Measurements from ENCODE around the gene RHO. TPM values are rescaled to one million over a fixed set of nuclear protein-coding genes. Genes with fewer than 3 reads are reported as not detected.

Gene RHO
- total RNA-seq, 4 donors from 2014 or later: not detected

GRCh38 chr3:129535075-129535474 is 6.6 kb downstream of the RHO start:
- ATAC-seq (no peak), DNase-seq (no peak)
- in situ Hi-C loops (cut with MboI; ENCODE audit: low sequenced_read_pairs in 4 of 4): no loop called here
- no peaks in the 10 kb centered on the region for H3K9me3 ChIP-seq
- H3K4me3 ChIP-seq: no peak overlapping the region
- H3K4me1 ChIP-seq: no peaks in the 10 kb centered on the region
- no peaks in the 10 kb centered on the region for H3K27me3 ChIP-seq
- no peaks in the 10 kb centered on the region for H3K36me3 ChIP-seq
- TF ChIP-seq, protein P1, sequence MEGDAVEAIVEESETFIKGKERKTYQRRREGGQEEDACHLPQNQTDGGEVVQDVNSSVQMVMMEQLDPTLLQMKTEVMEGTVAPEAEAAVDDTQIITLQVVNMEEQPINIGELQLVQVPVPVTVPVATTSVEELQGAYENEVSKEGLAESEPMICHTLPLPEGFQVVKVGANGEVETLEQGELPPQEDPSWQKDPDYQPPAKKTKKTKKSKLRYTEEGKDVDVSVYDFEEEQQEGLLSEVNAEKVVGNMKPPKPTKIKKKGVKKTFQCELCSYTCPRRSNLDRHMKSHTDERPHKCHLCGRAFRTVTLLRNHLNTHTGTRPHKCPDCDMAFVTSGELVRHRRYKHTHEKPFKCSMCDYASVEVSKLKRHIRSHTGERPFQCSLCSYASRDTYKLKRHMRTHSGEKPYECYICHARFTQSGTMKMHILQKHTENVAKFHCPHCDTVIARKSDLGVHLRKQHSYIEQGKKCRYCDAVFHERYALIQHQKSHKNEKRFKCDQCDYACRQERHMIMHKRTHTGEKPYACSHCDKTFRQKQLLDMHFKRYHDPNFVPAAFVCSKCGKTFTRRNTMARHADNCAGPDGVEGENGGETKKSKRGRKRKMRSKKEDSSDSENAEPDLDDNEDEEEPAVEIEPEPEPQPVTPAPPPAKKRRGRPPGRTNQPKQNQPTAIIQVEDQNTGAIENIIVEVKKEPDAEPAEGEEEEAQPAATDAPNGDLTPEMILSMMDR (IDR thresholded peaks at IDR 0.05 in 4 of 5, conservative IDR thresholded peaks at IDR 0.05 in 1 of 5): no peak
- no peak for TF ChIP-seq POLR2A (IDR thresholded peaks at IDR 0.05)
- no peak overlapping the region for H3K27ac ChIP-seq
- intact Hi-C loops (cut with DNase I; ENCODE audit: low total_unique reads): no loop called here

DNA sequence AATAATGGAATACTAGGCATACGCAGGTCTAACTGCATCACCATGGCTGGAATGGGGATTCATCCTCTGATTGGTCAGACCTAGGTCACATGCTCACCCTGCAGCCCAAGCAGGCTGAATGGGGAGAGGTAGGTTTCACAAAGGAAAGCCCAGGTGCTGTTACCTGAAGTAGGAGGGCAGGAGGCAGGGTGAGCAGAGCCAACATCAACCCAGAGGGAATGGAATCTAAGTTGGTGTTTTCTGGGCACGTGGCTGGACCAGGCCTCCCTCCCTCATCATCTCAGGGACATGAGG is 7.9 kb downstream of the RHO start:
- no peak for ATAC-seq
- H3K27ac ChIP-seq: no peak overlapping the region
- H3K36me3 ChIP-seq: no peaks in the 10 kb centered on the region
- no peaks in the 10 kb centered on the region for H3K27me3 ChIP-seq
- intact Hi-C loops (cut with DNase I; ENCODE audit: low total_unique reads) (no loop called here), in situ Hi-C loops (cut with MboI; ENCODE audit: low sequenced_read_pairs in 4 of 4) (no loop called here)
- no peak overlapping the region for H3K4me3 ChIP-seq
- no peak for TF ChIP-seq POLR2A (IDR thresholded peaks at IDR 0.05)
- TF ChIP-seq, protein P1 (IDR thresholded peaks at IDR 0.05 in 4 of 5, conservative IDR thresholded peaks at IDR 0.05 in 1 of 5): no peak
- no peaks in the 10 kb centered on the region for H3K4me1 ChIP-seq
- H3K9me3 ChIP-seq: no peaks in the 10 kb centered on the region
- DNase-seq: no peak

DNA sequence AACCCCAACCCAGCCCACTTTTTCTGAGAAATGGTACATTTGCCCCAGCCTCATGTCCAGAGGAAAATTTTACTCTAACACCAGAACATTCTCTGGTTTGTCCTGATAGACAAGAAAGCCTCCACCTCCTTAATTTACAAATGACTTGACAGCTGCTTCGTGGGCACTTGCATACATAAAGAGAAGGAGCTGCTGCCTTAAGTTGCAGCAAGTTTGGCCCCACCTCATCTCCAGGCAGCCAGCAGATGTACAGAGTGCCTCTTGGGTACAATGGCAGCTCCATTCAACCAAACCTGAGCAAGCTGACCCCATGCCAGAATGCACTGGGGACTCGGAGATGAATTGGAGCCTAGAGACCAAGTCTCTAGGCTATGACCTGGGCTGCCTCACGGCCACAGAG is 8.4 kb downstream of the RHO start:
- TF ChIP-seq POLR2A (IDR thresholded peaks at IDR 0.05): no peak
- TF ChIP-seq, protein P1 (IDR thresholded peaks at IDR 0.05 in 4 of 5, conservative IDR thresholded peaks at IDR 0.05 in 1 of 5): no peak
- no peak overlapping the region for H3K4me3 ChIP-seq
- H3K4me1 ChIP-seq: no peaks in the 10 kb centered on the region
- DNase-seq: no peak
- ATAC-seq: no peak
- H3K36me3 ChIP-seq: no peaks in the 10 kb centered on the region
- H3K27me3 ChIP-seq: no peaks in the 10 kb centered on the region
- in situ Hi-C loops (cut with MboI; ENCODE audit: low sequenced_read_pairs in 4 of 4) (no loop called here), intact Hi-C loops (cut with DNase I; ENCODE audit: low total_unique reads) (no loop called here)
- H3K27ac ChIP-seq: no peak overlapping the region
- H3K9me3 ChIP-seq: no peaks in the 10 kb centered on the region

DNA sequence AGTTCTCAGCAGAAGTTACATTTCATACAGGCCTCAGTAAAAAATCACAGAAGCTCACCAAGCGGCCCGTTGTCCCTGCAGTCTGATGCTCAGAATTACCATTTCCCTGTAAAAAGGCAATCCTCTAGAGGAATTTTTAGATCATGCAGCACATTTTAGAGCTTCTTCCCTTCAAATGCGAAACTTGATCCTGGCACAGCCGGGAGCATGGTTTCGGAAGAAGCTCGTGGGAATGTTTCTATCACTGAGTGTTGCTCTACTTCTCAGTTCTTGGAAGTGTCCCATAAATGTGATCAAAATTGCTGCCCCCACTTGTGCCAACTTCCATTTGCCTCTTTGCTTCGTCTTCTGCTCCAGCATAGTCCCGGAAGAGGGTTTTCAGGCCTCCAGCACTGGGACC is 10.8 kb downstream of the RHO start:
- H3K27ac ChIP-seq: no peak overlapping the region
- no peaks in the 10 kb centered on the region for H3K27me3 ChIP-seq
- H3K36me3 ChIP-seq: no peaks in the 10 kb centered on the region
- in situ Hi-C loops (cut with MboI; ENCODE audit: low sequenced_read_pairs in 4 of 4) (no loop called here), intact Hi-C loops (cut with DNase I; ENCODE audit: low total_unique reads) (no loop called here)
- no peak overlapping the region for H3K4me3 ChIP-seq
- no peak for DNase-seq
- H3K9me3 ChIP-seq: no peaks in the 10 kb centered on the region
- TF ChIP-seq, protein P1 (IDR thresholded peaks at IDR 0.05 in 4 of 5, conservative IDR thresholded peaks at IDR 0.05 in 1 of 5): no peak
- no peak for TF ChIP-seq POLR2A (IDR thresholded peaks at IDR 0.05)
- no peak for ATAC-seq
- no peaks in the 10 kb centered on the region for H3K4me1 ChIP-seq

DNA sequence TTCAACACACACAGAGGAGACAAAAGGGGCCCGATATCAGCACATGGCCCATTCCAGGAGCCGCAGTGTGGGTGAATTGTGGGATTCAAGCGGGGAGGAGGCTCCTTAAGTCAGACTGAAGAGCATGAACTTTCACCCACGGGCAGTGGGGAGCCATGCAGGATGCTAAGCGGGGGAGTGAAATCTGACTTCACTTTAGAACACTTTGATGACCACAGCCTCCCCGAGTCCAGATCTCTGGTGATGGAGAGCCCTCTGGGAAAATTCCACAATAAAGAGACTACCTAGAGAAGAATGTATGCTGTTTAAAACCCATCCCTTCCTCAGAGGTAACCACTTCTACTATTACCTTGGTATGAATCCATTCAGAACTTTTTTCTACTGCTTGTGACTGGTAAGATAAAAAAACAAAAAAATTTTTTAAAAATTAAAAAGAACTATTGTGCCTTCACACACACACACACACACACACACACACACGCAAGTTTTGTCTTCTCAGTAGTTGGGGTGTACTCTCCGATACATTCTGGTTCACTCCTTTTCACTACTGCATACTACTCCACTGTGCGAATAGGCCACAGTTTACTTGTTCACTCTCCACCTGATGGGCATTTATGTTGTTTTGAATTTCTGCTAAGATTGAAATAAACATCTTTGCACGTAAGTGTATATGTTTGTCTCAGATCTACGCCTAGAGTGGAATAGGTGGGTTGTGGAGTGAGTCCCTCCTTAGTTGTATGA is 12.5 kb downstream of the RHO start:
- no peak for ATAC-seq
- H3K4me1 ChIP-seq: no peaks in the 10 kb centered on the region
- DNase-seq: no peak
- H3K27me3 ChIP-seq: no peaks in the 10 kb centered on the region
- H3K36me3 ChIP-seq: no peaks in the 10 kb centered on the region
- no peak for TF ChIP-seq POLR2A (IDR thresholded peaks at IDR 0.05)
- TF ChIP-seq, protein P1 (IDR thresholded peaks at IDR 0.05 in 4 of 5, conservative IDR thresholded peaks at IDR 0.05 in 1 of 5): no peak
- H3K9me3 ChIP-seq: no peaks in the 10 kb centered on the region
- H3K4me3 ChIP-seq: no peak overlapping the region
- no peak overlapping the region for H3K27ac ChIP-seq
- intact Hi-C loops (cut with DNase I; ENCODE audit: low total_unique reads) (no loop called here), in situ Hi-C loops (cut with MboI; ENCODE audit: low sequenced_read_pairs in 4 of 4) (no loop called here)
